ENCODE results near the gene SPATA21. TPM values are rescaled to one million over a fixed set of nuclear protein-coding genes. Genes with fewer than 3 reads are reported as not detected.
A peak's percentile ranks its signal among the peaks of the same experiment; 100 is the strongest.

SPATA21 gene
- total RNA-seq, 3 donors from 2014 or later (not counting 1 experiment from before 2014, with no cell fraction given), result 0.35 to 0.55 (median 0.36) TPM

GRCh38 chr1:16385659-16386453 lies 51.4 kb downstream of the SPATA21 start:
- Mint-ChIP-seq H3K4me3 (no peak overlapping the region), H3K27me3 (ENCODE audit: low read depth in 2 of 2) (no peaks in the 10 kb centered on the region), H3K36me3 (no peaks in the 10 kb centered on the region), H3K9me3 (no peaks in the 10 kb centered on the region), H3K27ac (peak overlapping the region; percentile 88 to 89), H3K4me1 (peaks cover 59 to 66% of the 10 kb centered on the region in 2 donors)
- Histone ChIP-seq H3K4me3 (ENCODE audit: low read length) (no peak overlapping the region), H3K36me3 (ENCODE audit: control insufficient read depth, insufficient read depth, low read length) (no peaks in the 10 kb centered on the region), H3K27me3 (ENCODE audit: control insufficient read depth, insufficient read depth, low read length) (no peaks in the 10 kb centered on the region), H3K27ac (ENCODE audit: low read length) (peak overlapping the region; percentile 67), H3K9me3 (ENCODE audit: control insufficient read depth, insufficient read depth, low read length) (no peaks in the 10 kb centered on the region), H3K4me1 (ENCODE audit: control insufficient read depth, insufficient read depth, low read length) (peaks cover 49% of the 10 kb centered on the region)
- DNase-seq (no peak), ATAC-seq (no peak)
- 87% methylated on average over 8 of the region's 9 CpGs for WGBS (ENCODE audit: insufficient coverage)
- TF ChIP-seq CTCF (IDR thresholded peaks at IDR 0.05), result no peak
- intact Hi-C loops (cut with micrococcal nuclease), result no loop called here

- Mint-ChIP-seq H3K27ac (peak overlapping the region; percentile 63 to 88), H3K4me1 (peaks cover 58 to 65% of the 10 kb centered on the region in 2 donors), H3K9me3 (no peaks in the 10 kb centered on the region), H3K27me3 (ENCODE audit: low read depth in 2 of 2) (no peaks in the 10 kb centered on the region), H3K36me3 (no peaks in the 10 kb centered on the region), H3K4me3 (peak overlapping the region; percentile 17)
- Histone ChIP-seq H3K27ac (ENCODE audit: low read length) (no peak overlapping the region), H3K27me3 (ENCODE audit: control insufficient read depth, insufficient read depth, low read length) (no peaks in the 10 kb centered on the region), H3K36me3 (ENCODE audit: control insufficient read depth, insufficient read depth, low read length) (no peaks in the 10 kb centered on the region), H3K9me3 (ENCODE audit: control insufficient read depth, insufficient read depth, low read length) (no peaks in the 10 kb centered on the region), H3K4me1 (ENCODE audit: control insufficient read depth, insufficient read depth, low read length) (peaks cover 44% of the 10 kb centered on the region), H3K4me3 (ENCODE audit: low read length) (no peak overlapping the region)
- TF ChIP-seq CTCF (IDR thresholded peaks at IDR 0.05), result no peak
- no peak for DNase-seq
- intact Hi-C loops (cut with micrococcal nuclease), result no loop called here
- WGBS (ENCODE audit: insufficient coverage), result 100% methylated on average over 3 of the region's 5 CpGs
- no peak for ATAC-seq
These were observed 53.3 kb downstream of the SPATA21 start for GRCh38 chr1:16383888-16384287.

- H3K4me3 ChIP-seq (ENCODE audit: low read length), result no peak overlapping the region
- intact Hi-C loops (cut with micrococcal nuclease), result no loop called here
- Mint-ChIP-seq H3K9me3 (no peaks in the 10 kb centered on the region), H3K4me1 (peaks cover 67 to 73% of the 10 kb centered on the region in 2 donors), H3K27ac (no peak overlapping the region), H3K36me3 (no peaks in the 10 kb centered on the region), H3K27me3 (ENCODE audit: low read depth in 2 of 2) (no peaks in the 10 kb centered on the region), H3K4me3 (no peak overlapping the region)
- no peak for ATAC-seq
- H3K27me3 ChIP-seq (ENCODE audit: control insufficient read depth, insufficient read depth, low read length), result no peaks in the 10 kb centered on the region
- no peaks in the 10 kb centered on the region for H3K36me3 ChIP-seq (ENCODE audit: control insufficient read depth, insufficient read depth, low read length)
- no peaks in the 10 kb centered on the region for H3K9me3 ChIP-seq (ENCODE audit: control insufficient read depth, insufficient read depth, low read length)
- no peak overlapping the region for H3K27ac ChIP-seq (ENCODE audit: low read length)
- H3K4me1 ChIP-seq (ENCODE audit: control insufficient read depth, insufficient read depth, low read length), result peaks cover 37% of the 10 kb centered on the region
- no peak for DNase-seq
- no peak for TF ChIP-seq CTCF (IDR thresholded peaks at IDR 0.05)
- 88% methylated on average over 4 of the region's 4 CpGs for WGBS (ENCODE audit: insufficient coverage)
These were observed 56.4 kb downstream of the SPATA21 start for GRCh38 chr1:16380868-16381267.

Data from natural killer cell (primary cell).